Measurements from ENCODE around the gene PTGIS. TPM values are rescaled to one million over a fixed set of nuclear protein-coding genes. Genes with fewer than 3 reads are reported as not detected.
A peak's percentile ranks its signal among the peaks of the same experiment; 100 is the strongest.

The PTGIS gene
- polyA plus RNA-seq, 2 of the 4 experiments (the other 2 are of a cell fraction) = 0.03 to 0.04 TPM

- TF ChIP-seq HOXB5 (CRISPR knock-in tag; IDR thresholded peaks at IDR 0.05) = peak; percentile 36; the same call in 1 of the 2 replicates
- TF ChIP-seq SREBF2 (IDR thresholded peaks at IDR 0.05) = no peak
- TF ChIP-seq CHD4 (IDR thresholded peaks at IDR 0.05; ENCODE audit: borderline replicate concordance) = no peak
- TF ChIP-seq MAX (IDR thresholded peaks at IDR 0.05) = peak; percentile 86
- TF ChIP-seq JUNB (IDR thresholded peaks at IDR 0.05) = peak; percentile 87
- no peak for TF ChIP-seq ESRRA (IDR thresholded peaks at IDR 0.05; ENCODE audit: borderline replicate concordance, low read length)
- TF ChIP-seq HMGXB4 (CRISPR knock-in tag; IDR thresholded peaks at IDR 0.05; ENCODE audit: borderline replicate concordance) = no peak
- no peak for TF ChIP-seq ZNF302 (CRISPR knock-in tag; IDR thresholded peaks at IDR 0.05)
- TF ChIP-seq TP53 (CRISPR knock-in tag; IDR thresholded peaks at IDR 0.05) = no peak
- TF ChIP-seq RCOR1 (IDR thresholded peaks at IDR 0.05; ENCODE audit: low read depth, low read length) = no peak
- TF ChIP-seq EP300 (IDR thresholded peaks at IDR 0.05) = peak; percentile 86 to 87; a peak in 4 of 5 replicates
- no peak for TF ChIP-seq FOSB (CRISPR knock-in tag; IDR thresholded peaks at IDR 0.05)
- TF ChIP-seq HEYL (CRISPR knock-in tag; IDR thresholded peaks at IDR 0.05) = no peak
- TF ChIP-seq MAFK (IDR thresholded peaks at IDR 0.05; ENCODE audit: partially characterized antibody) = peak; percentile 77
- peak; percentile 74; the same call in 1 of the 2 replicates for TF ChIP-seq PBX3 (IDR thresholded peaks at IDR 0.05)
- TF ChIP-seq EHMT2 (IDR thresholded peaks at IDR 0.05; ENCODE audit: low read depth) = no peak
- TF ChIP-seq KDM1A (IDR thresholded peaks at IDR 0.05; ENCODE audit: low read depth) = no peak
- TF ChIP-seq POLR2A (IDR thresholded peaks at IDR 0.05; ENCODE audit: low read length) = no peak
- peak in 1 of 2 experiments; percentile 22; a peak in 2 of 5 replicates for TF ChIP-seq RAD21 (conservative IDR thresholded peaks at IDR 0.05 in 1 of 2, IDR thresholded peaks at IDR 0.05 in 1 of 2)
- peak; percentile 70 for TF ChIP-seq USF2 (IDR thresholded peaks at IDR 0.05)
- TF ChIP-seq BHLHE40 (IDR thresholded peaks at IDR 0.05; ENCODE audit: low read depth, low read length) = no peak
- peak; percentile 63; the same call in 1 of the 2 replicates for TF ChIP-seq HES2 (IDR thresholded peaks at IDR 0.05)
- no peak for TF ChIP-seq REST (IDR thresholded peaks at IDR 0.05)
- no peak for TF ChIP-seq NR3C1 (IDR thresholded peaks at IDR 0.05)
- TF ChIP-seq NPAS2 (CRISPR knock-in tag; IDR thresholded peaks at IDR 0.05; ENCODE audit: borderline replicate concordance) = no peak; the same call in 1 of the 2 replicates
- peak; percentile 74 to 90; a peak in 4 of 5 replicates for TF ChIP-seq JUN (IDR thresholded peaks at IDR 0.05)
- peak; percentile 98 for TF ChIP-seq RARB (CRISPR knock-in tag; IDR thresholded peaks at IDR 0.05)
- TF ChIP-seq HOXA7 (CRISPR knock-in tag; IDR thresholded peaks at IDR 0.05) = no peak
- TF ChIP-seq ELK1 (IDR thresholded peaks at IDR 0.05; ENCODE audit: low read depth, low read length) = no peak
- no peak for TF ChIP-seq RNF2 (IDR thresholded peaks at IDR 0.05; ENCODE audit: borderline replicate concordance, low read depth)
- no peak for TF ChIP-seq TFCP2L1 (CRISPR knock-in tag; IDR thresholded peaks at IDR 0.05)
- no peak for TF ChIP-seq RFX5 (IDR thresholded peaks at IDR 0.05)
- peak; percentile 75 to 94 for TF ChIP-seq CEBPB (IDR thresholded peaks at IDR 0.05)
- no peak for TF ChIP-seq CBX2 (IDR thresholded peaks at IDR 0.05; ENCODE audit: borderline replicate concordance, low read depth)
- TF ChIP-seq HDAC2 (IDR thresholded peaks at IDR 0.05) = no peak; the same call in 1 of the 2 replicates
These were observed 15.9 kb upstream of the PTGIS start (continued) for GRCh38 chr20:49583669-49584417.
